PC-9 (cell line): Measurements from ENCODE around the gene TMEFF1. TPM values are rescaled to one million over a fixed set of nuclear protein-coding genes. Genes with fewer than 3 reads are reported as not detected.

Experiments
- BruUV-seq: library from RNA; stranded (reverse); fragments of 400-500 nt; replicated peaks from 2 replicates; lab custom pipeline; 2021; lab: Mats Ljungman, UMichigan
- CTCF ChIA-PET: fragments of 300-600 bp; sonication (Branson Sonifier 250); formaldehyde crosslinking; loops from one replicate; lab custom pipeline; 2022; ENCODE audit warnings: antibody characterized with exemption; lab: Charles Lee
- POLR2A ChIA-PET: fragments of 300-600 bp; sonication (Branson Sonifier 250); formaldehyde crosslinking; loops from one replicate; lab custom pipeline; 2022; ENCODE audit warnings: antibody characterized with exemption; ENCODE audit not compliant: unreplicated experiment; lab: Charles Lee
- DNase-seq, 2 experiments: peaks; one replicate each; pipeline versions ENCODE4 v3.0.0 to v3.0.0-alpha.2; 2015 to 2022; ENCODE audit warnings: mixed read lengths in 1 of 2
- H2AFZ ChIP-seq: fragments of 200-600 bp; sonication (generic); 2 replicates; pipeline ENCODE4 v1.8.1; 2017; ENCODE audit warnings: antibody characterized with exemption
- H3F3A ChIP-seq: fragments of 200-600 bp; sonication (generic); 2 replicates; pipeline ENCODE4 v1.8.1; 2017; ENCODE audit warnings: antibody characterized with exemption, mild to moderate bottlenecking, low read depth; ENCODE audit not compliant: insufficient read depth
- H3K27ac ChIP-seq: fragments of 200-600 bp; sonication (generic); 2 replicates; pipeline ENCODE4 v1.6.1; 2016; ENCODE audit warnings: mixed run types
- H3K27me3 ChIP-seq: fragments of 200-600 bp; sonication (generic); 2 replicates; pipeline ENCODE4 v1.6.1; 2016; ENCODE audit warnings: low read depth, mixed run types; ENCODE audit not compliant: insufficient read depth
- H3K36me3 ChIP-seq: fragments of 200-600 bp; sonication (generic); 2 replicates; pipeline ENCODE4 v1.6.1; 2016; ENCODE audit warnings: low read depth, mixed run types
- H3K4me1 ChIP-seq: fragments of 200-600 bp; sonication (generic); replicated peaks from 2 replicates; pipeline ENCODE4 v1.6.1; 2016; ENCODE audit warnings: mixed run types; ENCODE audit not compliant: insufficient read depth
- H3K4me2 ChIP-seq: fragments of 200-600 bp; sonication (generic); 2 replicates; pipeline ENCODE4 v1.6.1; 2017; ENCODE audit warnings: mixed run types
- H3K4me3 ChIP-seq: fragments of 200-600 bp; sonication (generic); 2 replicates; pipeline ENCODE4 v1.6.1; 2016; ENCODE audit warnings: mixed run types
- H3K79me2 ChIP-seq: fragments of 200-600 bp; sonication (generic); 2 replicates; pipeline ENCODE4 v1.6.1; 2017; ENCODE audit warnings: low read depth, mixed run types
- H3K9me2 ChIP-seq: fragments of 200-600 bp; sonication (generic); 2 replicates; pipeline ENCODE4 v1.8.1; 2017; ENCODE audit warnings: mild to moderate bottlenecking; ENCODE audit not compliant: insufficient read depth
- H3K9me3 ChIP-seq: fragments of 200-600 bp; sonication (generic); 2 replicates; pipeline ENCODE4 v1.8.1; 2016; ENCODE audit warnings: low read depth; ENCODE audit not compliant: insufficient read depth
- H4K20me1 ChIP-seq: fragments of 200-600 bp; sonication (generic); 2 replicates; pipeline ENCODE4 v1.8.1; 2017; ENCODE audit not compliant: insufficient read depth
- CTCF ChIP-seq: fragments of 200-600 bp; sonication (generic); conservative IDR thresholded peaks from 2 replicates; pipeline ENCODE4 v1.6.1; 2017; ENCODE audit warnings: mixed run types, antibody characterized with exemption, mild to moderate bottlenecking, moderate library complexity
- EZH2 ChIP-seq: fragments of 200-600 bp; sonication (generic); IDR thresholded peaks from 2 replicates; pipeline ENCODE4 v1.8.0; 2017; ENCODE audit warnings: antibody characterized with exemption, low read depth
- intact Hi-C: fragments of 100-400 bp; cut with micrococcal nuclease; formaldehyde crosslinking; loops from one replicate; pipeline ENCODE4 v1.10.0; 2022; ENCODE audit not compliant: unreplicated experiment
- total RNA-seq: library from RNA; stranded (reverse); gene quantifications from 2 replicates; pipeline ENCODE4 v1.2.3, GENCODE V29; 2021

TMEFF1 gene
- total RNA-seq, 1 experiment from 2014 or later, result 1.1 TPM

GRCh38 chr9:100554935-100555401, 82.0 kb downstream of the TMEFF1 start:
- POLR2A ChIA-PET, result interaction anchor here (0.6 kb wide), 1 partner anchor 203 kb away, joined by 11 read pairs; no protein-coding TSS in a partner anchor
- Histone ChIP-seq H3K4me3 (no peak overlapping the region), H4K20me1 (no peaks in the 10 kb centered on the region), H3K4me1 (no peaks in the 10 kb centered on the region), H3K9me2 (no peaks in the 10 kb centered on the region; the same call in 1 of the 2 replicates), H3K36me3 (no peaks in the 10 kb centered on the region), H3K4me2 (no peak overlapping the region), H3K79me2 (no peaks in the 10 kb centered on the region), H3K9me3 (no peaks in the 10 kb centered on the region), H2AFZ (no peak overlapping the region), H3K27ac (no peak overlapping the region), H3K27me3 (no peaks in the 10 kb centered on the region), H3F3A (no peaks in the 10 kb centered on the region)
- intact Hi-C loops, result no loop called here
- TF ChIP-seq EZH2 (no peak), CTCF (no peak)
- no TSS peak for BruUV-seq
- DNase-seq, result no peak
- CTCF ChIA-PET, result no interaction called here

- POLR2A ChIA-PET, result no interaction called here
Observed at GRCh38 chr9:100555471-100555870, 82.5 kb downstream of the TMEFF1 start.

GRCh38 chr9:100557053-100557452, 84.1 kb downstream of the TMEFF1 start:
- ChIA-PET CTCF (interaction anchor here (0.6 kb wide), 1 partner anchor 9 kb away, joined by 3 read pairs; no protein-coding TSS in a partner anchor), POLR2A (no interaction called here)
- Histone ChIP-seq H3K4me1 (no peaks in the 10 kb centered on the region), H3K4me3 (no peak overlapping the region), H3K9me2 (no peaks in the 10 kb centered on the region; the same call in 1 of the 2 replicates), H2AFZ (no peak overlapping the region), H3K27me3 (no peaks in the 10 kb centered on the region), H3K79me2 (no peaks in the 10 kb centered on the region), H3K27ac (no peak overlapping the region), H3K4me2 (no peak overlapping the region), H3F3A (no peaks in the 10 kb centered on the region), H3K9me3 (no peaks in the 10 kb centered on the region), H4K20me1 (no peaks in the 10 kb centered on the region), H3K36me3 (no peaks in the 10 kb centered on the region)
- TF ChIP-seq EZH2, result no peak
- TF ChIP-seq CTCF, result no peak
- intact Hi-C loops, result no loop called here
- DNase-seq, result no peak
- BruUV-seq, result no TSS peak

More at GRCh38 chr9:100555471-100555870, 82.5 kb downstream of the TMEFF1 start:
- intact Hi-C loops, result no loop called here
- Histone ChIP-seq H3K4me3 (no peak overlapping the region), H3K4me1 (no peaks in the 10 kb centered on the region), H3K9me3 (no peaks in the 10 kb centered on the region), H4K20me1 (no peaks in the 10 kb centered on the region), H3K27ac (no peak overlapping the region), H3K9me2 (no peaks in the 10 kb centered on the region; the same call in 1 of the 2 replicates), H3K4me2 (no peak overlapping the region), H2AFZ (no peak overlapping the region), H3K36me3 (no peaks in the 10 kb centered on the region), H3K79me2 (no peaks in the 10 kb centered on the region), H3F3A (no peaks in the 10 kb centered on the region), H3K27me3 (no peaks in the 10 kb centered on the region)
- CTCF ChIA-PET, result no interaction called here
- DNase-seq, result no peak
- TF ChIP-seq EZH2 (no peak), CTCF (no peak)
- no TSS peak for BruUV-seq
